GM12801 (cell line): Measurements from ENCODE around the gene FAM110D.

Source experiments
- CTCF ChIP-seq: IDR thresholded peaks from one replicate; pipeline ENCODE4 v1.5.1; 2011; ENCODE audit warnings: control low read depth; ENCODE audit not compliant: insufficient read length; ENCODE audit errors: extremely low read depth

Gene FAM110D

GRCh38 chr1:26181586-26182382 lies 22.9 kb downstream of the FAM110D start:
- no peak for TF ChIP-seq CTCF

- TF ChIP-seq CTCF: no peak
Observed at GRCh38 chr1:26182383-26182696, 23.5 kb downstream of the FAM110D start.

GRCh38 chr1:26184086-26184485 lies 25.2 kb downstream of the FAM110D start:
- no peak for TF ChIP-seq CTCF

GRCh38 chr1:26184883-26185282 lies 26.0 kb downstream of the FAM110D start:
- TF ChIP-seq CTCF: no peak

- no peak for TF ChIP-seq CTCF
Observed at GRCh38 chr1:26187882-26188281, 29.0 kb downstream of the FAM110D start.

GRCh38 chr1:26188477-26188876 lies 29.6 kb downstream of the FAM110D start:
- TF ChIP-seq CTCF: no peak

- no peak for TF ChIP-seq CTCF
Observed at GRCh38 chr1:26189331-26189730, 30.5 kb downstream of the FAM110D start.
